ENCODE results near the gene ZNF835. TPM values are rescaled to one million over a fixed set of nuclear protein-coding genes. Genes with fewer than 3 reads are reported as not detected.
A peak's percentile ranks its signal among the peaks of the same experiment; 100 is the strongest.

The ZNF835 gene
- total RNA-seq, 4 donors from 2014 or later = 0.30 to 1.3 (median 0.84) TPM

DNA sequence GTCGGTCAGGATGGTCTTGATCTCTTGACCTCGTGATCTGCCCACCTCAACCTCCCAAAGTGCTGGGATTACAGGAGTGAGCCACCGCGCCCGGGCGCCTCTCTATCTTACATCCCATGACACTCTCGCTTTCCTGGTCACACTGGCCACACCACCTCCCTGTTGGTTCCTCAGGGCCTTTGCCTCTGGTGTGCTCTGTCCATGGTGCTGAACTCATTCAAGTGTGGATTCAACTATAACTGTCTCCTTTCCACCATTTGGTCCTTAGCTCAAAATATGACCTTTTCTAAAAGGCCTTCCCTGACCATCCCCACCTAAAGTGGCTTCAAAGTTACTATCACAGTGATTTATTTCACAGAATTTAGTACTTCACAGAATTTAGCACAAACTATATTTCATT is 32.3 kb downstream of the ZNF835 start:
- intact Hi-C loops (cut with DNase I; ENCODE audit: low total_unique reads) = no loop called here
- no peak for TF ChIP-seq CTCF (IDR thresholded peaks at IDR 0.05)
- TF ChIP-seq POLR2A (IDR thresholded peaks at IDR 0.05) = no peak
- DNase-seq (ENCODE audit: low spot score in 2 of 2) = no peak
- WGBS, 2 donors = 41 to 43% methylated on average over 7 of the region's 7 CpGs
- H3K4me3 ChIP-seq (ENCODE audit: low read depth, poor library complexity, severe bottlenecking) = no peak overlapping the region

DNA sequence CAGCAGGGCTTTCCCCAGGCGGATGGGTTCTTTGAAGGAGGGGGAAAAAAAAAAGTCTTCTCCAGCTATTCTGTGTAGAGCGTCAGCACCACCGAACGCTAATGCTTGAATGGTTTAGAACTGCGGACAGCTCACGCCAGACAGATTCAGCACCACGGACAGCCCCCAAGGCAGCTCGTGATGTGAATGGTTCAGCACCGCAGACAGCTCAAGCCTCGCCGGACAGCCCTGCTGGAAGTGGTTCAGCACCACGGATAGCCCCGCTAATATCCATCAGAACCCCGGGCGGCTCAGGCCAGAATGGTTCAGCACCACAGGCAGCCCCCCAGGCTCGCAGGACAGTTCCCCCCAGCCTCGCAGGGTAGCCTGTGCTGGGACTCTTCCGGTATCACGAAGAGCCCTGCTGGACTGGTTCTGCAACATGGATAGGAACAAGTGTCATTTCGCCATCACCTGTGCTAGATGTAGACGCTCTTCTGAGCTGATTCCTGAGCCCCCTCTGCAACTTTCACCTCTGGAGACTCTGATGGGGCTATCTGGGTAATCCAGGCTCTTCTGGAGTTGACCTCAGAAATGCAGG is 33.5 kb downstream of the ZNF835 start:
- peak; percentile 15 to 81 for DNase-seq (ENCODE audit: low spot score in 2 of 2)
- TF ChIP-seq CTCF (IDR thresholded peaks at IDR 0.05) (no peak), POLR2A (IDR thresholded peaks at IDR 0.05) (no peak)
- 8 to 9% methylated on average over 11 to 21 of the region's 21 CpGs for WGBS, 2 donors
- intact Hi-C loops (cut with DNase I; ENCODE audit: low total_unique reads) = no loop called here
- no peak overlapping the region for H3K4me3 ChIP-seq (ENCODE audit: low read depth, poor library complexity, severe bottlenecking)

GRCh38 chr19:56633021-56633420 is 38.5 kb downstream of the ZNF835 start:
- H3K4me3 ChIP-seq (ENCODE audit: low read depth, poor library complexity, severe bottlenecking) = no peak overlapping the region
- intact Hi-C loops (cut with DNase I; ENCODE audit: low total_unique reads) = no loop called here
- 26 to 31% methylated on average over 1 of the region's 1 CpG for WGBS, 2 donors
- TF ChIP-seq POLR2A (IDR thresholded peaks at IDR 0.05) (no peak), CTCF (IDR thresholded peaks at IDR 0.05) (no peak)
- DNase-seq (ENCODE audit: low spot score in 2 of 2) = no peak

DNA sequence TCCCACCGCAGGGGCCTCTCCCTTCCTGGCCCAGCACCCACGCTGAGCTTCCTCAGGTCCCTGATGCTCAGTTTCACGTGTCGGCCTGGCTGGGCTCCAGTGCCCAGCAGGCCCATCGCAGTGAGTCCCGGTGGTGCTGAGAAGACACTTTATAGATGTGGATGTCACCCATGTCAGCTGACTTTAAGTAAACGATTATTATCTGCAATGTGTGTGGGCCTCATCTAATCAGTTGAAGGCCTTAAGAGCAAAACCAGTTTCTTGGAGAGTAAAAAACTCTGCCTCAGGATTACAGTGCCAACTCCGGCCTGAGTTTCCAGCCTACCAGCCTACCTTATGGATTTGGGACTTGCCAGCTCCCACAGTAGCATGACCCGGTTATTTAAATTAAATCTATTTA is 45.8 kb downstream of the ZNF835 start:
- DNase-seq (ENCODE audit: low spot score in 2 of 2) = peak in 1 of 2 donors; percentile 37
- intact Hi-C loops (cut with DNase I; ENCODE audit: low total_unique reads) = no loop called here
- WGBS, 2 donors = 96 to 97% methylated on average over 9 of the region's 9 CpGs
- no peak for TF ChIP-seq CTCF (IDR thresholded peaks at IDR 0.05)
- no peak for TF ChIP-seq POLR2A (IDR thresholded peaks at IDR 0.05)
- no peak overlapping the region for H3K4me3 ChIP-seq (ENCODE audit: low read depth, poor library complexity, severe bottlenecking)

- no peak overlapping the region for H3K4me3 ChIP-seq (ENCODE audit: low read depth, poor library complexity, severe bottlenecking)
- DNase-seq (ENCODE audit: low spot score in 2 of 2) = peak in 1 of 2 donors; percentile 20
- 66 to 70% methylated on average over 9 of the region's 9 CpGs for WGBS, 2 donors
- intact Hi-C loops (cut with DNase I; ENCODE audit: low total_unique reads) = no loop called here
- TF ChIP-seq CTCF (IDR thresholded peaks at IDR 0.05) (no peak), POLR2A (IDR thresholded peaks at IDR 0.05) (no peak)
These were observed 48.6 kb downstream of the ZNF835 start for GRCh38 chr19:56623006-56623405.

DNA sequence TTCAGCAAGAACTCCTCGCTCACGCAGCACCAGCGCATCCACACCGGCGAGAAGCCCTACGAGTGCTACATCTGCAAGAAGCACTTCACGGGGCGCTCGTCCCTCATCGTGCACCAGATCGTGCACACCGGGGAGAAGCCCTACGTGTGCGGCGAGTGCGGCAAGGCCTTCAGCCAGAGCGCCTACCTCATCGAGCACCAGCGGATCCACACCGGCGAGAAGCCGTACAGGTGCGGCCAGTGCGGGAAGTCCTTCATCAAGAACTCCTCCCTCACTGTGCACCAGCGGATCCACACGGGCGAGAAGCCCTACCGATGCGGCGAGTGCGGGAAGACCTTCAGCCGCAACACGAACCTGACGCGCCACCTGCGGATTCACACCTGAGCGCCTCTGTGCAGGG is 49.2 kb downstream of the ZNF835 start:
- no peak overlapping the region for H3K4me3 ChIP-seq (ENCODE audit: low read depth, poor library complexity, severe bottlenecking)
- no peak for DNase-seq (ENCODE audit: low spot score in 2 of 2)
- 95 to 98% methylated on average over 37 of the region's 37 CpGs for WGBS, 2 donors
- no peak for TF ChIP-seq POLR2A (IDR thresholded peaks at IDR 0.05)
- TF ChIP-seq CTCF (IDR thresholded peaks at IDR 0.05) = no peak
- intact Hi-C loops (cut with DNase I; ENCODE audit: low total_unique reads) = no loop called here
